IPS DF 6.9 (cell line): ENCODE data around the gene TNF.
"Not testable (repeated sequence)": the region's sequence is repeated elsewhere in the genome, so short reads cannot be mapped to it uniquely, and the experiment has no call there.

ENCODE experiments used
- DNase-seq: peaks from one replicate; pipeline ENCODE4 v3.0.0-alpha.2; 2013; ENCODE audit warnings: low read depth, low spot score
- H3K27ac ChIP-seq: one replicate; pipeline ENCODE4 v1.5.1; 2013; ENCODE audit warnings: low read length, control low read depth
- H3K27me3 ChIP-seq: 2 replicates; pipeline ENCODE4 v1.6.1; 2013; ENCODE audit warnings: mild to moderate bottlenecking, low read length; ENCODE audit not compliant: control insufficient read depth, insufficient read depth
- H3K36me3 ChIP-seq: 2 replicates; pipeline ENCODE4 v1.6.1; 2013; ENCODE audit warnings: low read length; ENCODE audit not compliant: control insufficient read depth, insufficient read depth
- H3K4me1 ChIP-seq: 2 replicates; pipeline ENCODE4 v1.6.1; 2013; ENCODE audit warnings: low read length; ENCODE audit not compliant: control insufficient read depth, insufficient read depth
- H3K4me3 ChIP-seq: 2 replicates; pipeline ENCODE4 v1.5.1; 2013; ENCODE audit warnings: mild to moderate bottlenecking, low read length
- H3K9me3 ChIP-seq: 2 replicates; pipeline ENCODE4 v1.6.1; 2013; ENCODE audit warnings: low read length, inconsistent platforms; ENCODE audit not compliant: control insufficient read depth, insufficient read depth
- WGBS: extraction: QIAGEN DNeasy Blood & Tissue Kit; methylation state at CpG from one replicate; pipeline ENCODE4 v1.1.7; 2013; ENCODE audit warnings: mixed read lengths, missing lambda C conversion rate; ENCODE audit not compliant: insufficient read length, insufficient coverage; 5-methylcytosine and 5-hydroxymethylcytosine counted together

TNF gene

DNA sequence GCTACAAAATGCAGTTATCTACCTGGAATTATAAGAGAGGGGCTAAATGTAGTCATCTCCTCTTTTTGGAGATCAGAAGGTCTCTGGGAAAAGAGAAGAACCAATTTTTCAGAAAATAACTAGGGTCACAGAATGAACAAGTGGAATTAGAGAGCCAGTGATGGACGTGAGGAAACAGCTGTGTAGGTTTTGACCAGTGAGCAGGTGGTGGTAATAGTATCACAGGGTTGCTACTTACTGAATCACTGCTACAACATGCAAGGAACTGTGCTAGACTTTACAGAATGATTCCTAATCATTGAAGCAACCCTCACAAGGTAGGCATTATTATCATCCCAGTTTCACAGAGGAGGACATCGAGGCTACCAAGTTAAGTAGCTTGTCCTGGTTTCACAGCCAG, 30.7 kb upstream of the TNF start:
- H3K36me3 ChIP-seq, result peaks cover 7% of the 10 kb centered on the region; the same call in 1 of the 2 replicates
- H3K27me3 ChIP-seq, result no peaks in the 10 kb centered on the region
- H3K9me3 ChIP-seq, result no peaks in the 10 kb centered on the region
- no peak for DNase-seq
- no CpG with 5 or more reads among the region's 2 CpGs for WGBS
- H3K4me1 ChIP-seq, result peaks cover 1% of the 10 kb centered on the region; the same call in 1 of the 2 replicates
- H3K4me3 ChIP-seq, result no peak overlapping the region
- H3K27ac ChIP-seq, result no peak overlapping the region

GRCh38 chr6:31545291-31545690, 30.1 kb upstream of the TNF start:
- Histone ChIP-seq H3K4me1 (peaks cover 1% of the 10 kb centered on the region; the same call in 1 of the 2 replicates), H3K36me3 (peaks cover 1% of the 10 kb centered on the region; the same call in 1 of the 2 replicates), H3K27ac (no peak overlapping the region), H3K27me3 (no peaks in the 10 kb centered on the region), H3K9me3 (no peaks in the 10 kb centered on the region), H3K4me3 (no peak overlapping the region)
- DNase-seq, result no peak
- WGBS, result no CpG with 5 or more reads among the region's 7 CpGs

- Histone ChIP-seq H3K4me1 (peaks cover 1% of the 10 kb centered on the region; the same call in 1 of the 2 replicates), H3K36me3 (no peaks in the 10 kb centered on the region), H3K27me3 (no peaks in the 10 kb centered on the region), H3K9me3 (no peaks in the 10 kb centered on the region), H3K27ac (no peak within 1 kb of the TSS), H3K4me3 (peak within 1 kb of the TSS; percentile 34; the same call in 1 of the 2 replicates)
- DNase-seq, result peak; percentile 92
- WGBS, result no CpG with 5 or more reads among the region's 11 CpGs
Observed at GRCh38 chr6:31546339-31546957, 28.9 kb upstream of the TNF start, which contains the start of gene ATP6V1G2. TSS of gene ATP6V1G2 (minus strand) at chr6:31546608. CDS start at chr6:31546559, 49 bp downstream.

DNA sequence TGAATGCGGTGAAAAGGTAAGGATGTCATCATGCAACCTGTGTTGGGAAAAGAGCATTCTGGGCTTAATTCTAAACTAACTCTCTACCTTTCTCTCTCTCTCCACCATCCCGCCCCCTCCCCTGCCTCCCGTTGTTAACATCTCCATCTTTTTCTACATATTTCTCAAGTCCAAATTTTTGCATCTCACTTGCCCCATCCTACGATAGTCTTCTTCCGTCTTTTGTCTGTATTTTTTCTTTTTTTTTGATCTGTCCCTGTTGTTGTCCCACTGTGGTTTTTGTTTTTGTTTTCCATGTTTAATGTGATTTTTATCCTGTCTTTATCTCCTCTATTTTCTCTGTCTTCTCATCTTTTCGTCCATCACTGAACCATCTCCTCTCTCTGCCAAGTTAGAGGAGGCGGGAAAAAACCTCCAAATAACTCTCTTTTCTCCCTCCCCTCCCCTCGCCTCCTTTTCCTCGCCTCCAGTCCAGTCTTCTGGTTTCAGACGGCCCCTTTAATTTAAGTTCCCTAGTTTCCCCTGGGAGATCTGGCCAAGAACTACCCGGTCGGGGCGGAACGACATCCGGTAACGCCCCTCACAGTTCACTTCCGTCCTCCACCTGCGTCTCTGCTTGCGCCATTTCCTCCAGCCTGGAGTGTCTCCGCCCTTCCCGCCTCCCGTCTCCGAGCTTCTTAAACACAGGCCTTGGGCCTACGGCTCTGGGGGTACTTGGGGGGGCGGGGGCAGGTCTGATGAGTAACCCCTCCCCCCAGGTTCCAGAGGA, 28.2 kb upstream of the TNF start, which contains the start of gene NFKBIL1:
NFKBIL1 (plus strand) TSS at position 651 of the 769 bp plus-strand sequence; CDS start at position 738, 87 bp downstream.
- Histone ChIP-seq H3K27ac (no peak within 1 kb of the TSS), H3K27me3 (no peaks in the 10 kb centered on the region), H3K9me3 (no peaks in the 10 kb centered on the region), H3K4me1 (peaks cover 1% of the 10 kb centered on the region; the same call in 1 of the 2 replicates), H3K4me3 (peak within 1 kb of the TSS; percentile 34; the same call in 1 of the 2 replicates), H3K36me3 (no peaks in the 10 kb centered on the region)
- WGBS, result no CpG with 5 or more reads among the region's 25 CpGs
- peak; percentile 99 for DNase-seq

GRCh38 chr6:31547727-31548543, 27.4 kb upstream of the TNF start:
- no peak overlapping the region for H3K27ac ChIP-seq
- H3K4me3 ChIP-seq, result peak overlapping the region; percentile 10; the same call in 1 of the 2 replicates
- no peaks in the 10 kb centered on the region for H3K27me3 ChIP-seq
- H3K36me3 ChIP-seq, result no peaks in the 10 kb centered on the region
- WGBS, result 100% methylated on average over 1 of the region's 24 CpGs
- DNase-seq, result no peak
- H3K4me1 ChIP-seq, result peaks cover 1% of the 10 kb centered on the region; the same call in 1 of the 2 replicates
- H3K9me3 ChIP-seq, result no peaks in the 10 kb centered on the region

DNA sequence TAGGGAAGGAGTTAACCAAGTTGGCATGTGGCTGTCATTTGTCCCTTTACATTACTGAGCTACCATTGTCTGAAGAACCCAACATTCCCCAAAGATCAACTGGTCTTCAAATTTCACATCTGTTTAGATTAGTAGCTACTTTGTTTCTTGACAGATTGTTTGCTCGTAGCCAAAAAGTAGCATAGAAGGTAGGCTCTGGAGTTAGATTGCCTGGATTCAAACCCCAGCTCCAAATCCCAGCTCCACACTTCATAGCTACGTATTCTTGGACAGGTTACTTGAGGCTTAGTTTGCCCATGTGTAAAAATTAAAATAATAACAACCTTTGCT, 26.9 kb upstream of the TNF start:
- no peaks in the 10 kb centered on the region for H3K9me3 ChIP-seq
- DNase-seq, result no peak
- H3K36me3 ChIP-seq, result no peaks in the 10 kb centered on the region
- no peaks in the 10 kb centered on the region for H3K27me3 ChIP-seq
- H3K4me1 ChIP-seq, result peaks cover 1% of the 10 kb centered on the region; the same call in 1 of the 2 replicates
- no peak overlapping the region for H3K4me3 ChIP-seq
- WGBS, result no CpG with 5 or more reads among the region's 2 CpGs
- H3K27ac ChIP-seq, result no peak overlapping the region

GRCh38 chr6:31551371-31551770, 24.0 kb upstream of the TNF start:
- not testable (repeated sequence) for H3K27me3 ChIP-seq, H3K27ac ChIP-seq, DNase-seq, H3K36me3 ChIP-seq, H3K4me1 ChIP-seq, H3K9me3 ChIP-seq, H3K4me3 ChIP-seq
- WGBS, result no CpG with 5 or more reads among the region's 5 CpGs

DNA sequence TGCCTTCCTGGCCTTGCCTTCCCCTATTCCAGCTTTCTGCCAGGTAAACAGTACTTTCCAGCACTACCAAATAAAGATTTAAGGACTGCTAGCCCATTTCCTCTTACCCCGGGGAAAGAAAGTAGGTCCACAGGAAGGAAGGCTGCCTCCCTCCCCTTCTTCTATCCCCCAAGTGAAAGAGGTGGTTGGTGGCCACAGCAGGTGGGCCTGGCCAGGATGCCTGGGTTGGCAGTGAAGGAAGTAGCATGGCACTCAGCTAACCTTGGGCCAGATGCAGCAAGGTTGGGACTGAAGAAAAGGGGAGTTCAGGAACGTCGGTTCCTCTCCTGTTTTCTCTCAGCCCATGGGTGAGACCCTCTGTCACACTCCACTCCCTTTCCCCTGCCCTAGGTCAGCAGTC, 19.1 kb upstream of the TNF start:
- Histone ChIP-seq H3K4me3 (no peak overlapping the region), H3K4me1 (no peaks in the 10 kb centered on the region), H3K36me3 (peaks cover 2% of the 10 kb centered on the region; the same call in 1 of the 2 replicates), H3K9me3 (no peaks in the 10 kb centered on the region), H3K27me3 (no peaks in the 10 kb centered on the region), H3K27ac (no peak overlapping the region)
- WGBS, result no CpG with 5 or more reads among the region's 3 CpGs
- DNase-seq, result no peak

- no peaks in the 10 kb centered on the region for H3K9me3 ChIP-seq
- WGBS, result no CpG with 5 or more reads among the region's 24 CpGs
- no peak overlapping the region for H3K4me3 ChIP-seq
- DNase-seq, result no peak
- H3K27ac ChIP-seq, result no peak overlapping the region
- H3K4me1 ChIP-seq, result no peaks in the 10 kb centered on the region
- peaks cover 2% of the 10 kb centered on the region; the same call in 1 of the 2 replicates for H3K36me3 ChIP-seq
- H3K27me3 ChIP-seq, result no peaks in the 10 kb centered on the region
Observed at GRCh38 chr6:31557443-31558317, 17.7 kb upstream of the TNF start.
